ENCODE data around the gene HOXA6. TPM values are rescaled to one million over a fixed set of nuclear protein-coding genes. Genes with fewer than 3 reads are reported as not detected.

HOXA6 gene
- total and polyA plus RNA-seq, 2 experiments from 2014 or later: not detected

DNA sequence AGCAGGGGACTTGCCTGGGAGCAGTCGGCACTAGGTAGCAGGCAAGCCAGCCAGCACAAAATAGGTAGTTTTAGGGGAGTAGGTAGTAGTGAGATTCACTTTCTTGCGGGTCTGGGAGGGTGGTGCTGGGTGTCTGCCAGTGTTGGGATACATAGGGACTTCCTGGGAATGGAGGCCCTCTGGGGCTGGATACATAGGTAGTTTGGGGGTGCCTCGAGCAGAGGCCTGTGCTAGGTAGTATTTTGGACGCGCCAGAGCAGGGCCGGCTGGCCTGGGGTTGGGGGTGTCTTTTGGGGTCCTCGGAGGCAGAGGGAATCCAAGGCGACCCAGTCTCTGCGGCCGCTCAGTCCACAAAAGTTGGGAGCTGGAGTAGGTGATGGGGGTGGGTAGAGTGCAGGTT, 6.8 kb upstream of the HOXA6 start:
- Histone ChIP-seq H3K4me2 (no peak overlapping the region), H4K20me1 (replicated peaks; ENCODE audit: insufficient read depth) (peaks cover 52% of the 10 kb centered on the region), H3K36me3 (ENCODE audit: insufficient read depth) (no peaks in the 10 kb centered on the region), H3K9me2 (ENCODE audit: insufficient read depth) (no peaks in the 10 kb centered on the region), H3K27ac (ENCODE audit: low read depth) (no peak overlapping the region), H3K79me2 (replicated peaks; ENCODE audit: insufficient read depth) (no peaks in the 10 kb centered on the region), H2AFZ (no peak overlapping the region), H3K4me3 (no peak overlapping the region), H3K27me3 (ENCODE audit: insufficient read depth) (peaks cover 100% of the 10 kb centered on the region), H3F3A (replicated peaks; ENCODE audit: low read depth) (peaks cover 29% of the 10 kb centered on the region), H3K4me1 (ENCODE audit: insufficient read depth) (peaks cover 8% of the 10 kb centered on the region; the same call in 1 of the 2 replicates)
- TF ChIP-seq ZNF331 (CRISPR knock-in tag; IDR thresholded peaks at IDR 0.05; ENCODE audit: low read depth): no peak
- TF ChIP-seq, protein P1, sequence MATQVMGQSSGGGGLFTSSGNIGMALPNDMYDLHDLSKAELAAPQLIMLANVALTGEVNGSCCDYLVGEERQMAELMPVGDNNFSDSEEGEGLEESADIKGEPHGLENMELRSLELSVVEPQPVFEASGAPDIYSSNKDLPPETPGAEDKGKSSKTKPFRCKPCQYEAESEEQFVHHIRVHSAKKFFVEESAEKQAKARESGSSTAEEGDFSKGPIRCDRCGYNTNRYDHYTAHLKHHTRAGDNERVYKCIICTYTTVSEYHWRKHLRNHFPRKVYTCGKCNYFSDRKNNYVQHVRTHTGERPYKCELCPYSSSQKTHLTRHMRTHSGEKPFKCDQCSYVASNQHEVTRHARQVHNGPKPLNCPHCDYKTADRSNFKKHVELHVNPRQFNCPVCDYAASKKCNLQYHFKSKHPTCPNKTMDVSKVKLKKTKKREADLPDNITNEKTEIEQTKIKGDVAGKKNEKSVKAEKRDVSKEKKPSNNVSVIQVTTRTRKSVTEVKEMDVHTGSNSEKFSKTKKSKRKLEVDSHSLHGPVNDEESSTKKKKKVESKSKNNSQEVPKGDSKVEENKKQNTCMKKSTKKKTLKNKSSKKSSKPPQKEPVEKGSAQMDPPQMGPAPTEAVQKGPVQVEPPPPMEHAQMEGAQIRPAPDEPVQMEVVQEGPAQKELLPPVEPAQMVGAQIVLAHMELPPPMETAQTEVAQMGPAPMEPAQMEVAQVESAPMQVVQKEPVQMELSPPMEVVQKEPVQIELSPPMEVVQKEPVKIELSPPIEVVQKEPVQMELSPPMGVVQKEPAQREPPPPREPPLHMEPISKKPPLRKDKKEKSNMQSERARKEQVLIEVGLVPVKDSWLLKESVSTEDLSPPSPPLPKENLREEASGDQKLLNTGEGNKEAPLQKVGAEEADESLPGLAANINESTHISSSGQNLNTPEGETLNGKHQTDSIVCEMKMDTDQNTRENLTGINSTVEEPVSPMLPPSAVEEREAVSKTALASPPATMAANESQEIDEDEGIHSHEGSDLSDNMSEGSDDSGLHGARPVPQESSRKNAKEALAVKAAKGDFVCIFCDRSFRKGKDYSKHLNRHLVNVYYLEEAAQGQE (IDR thresholded peaks at IDR 0.05; ENCODE audit: unreplicated experiment): no peak
- no peak for TF ChIP-seq JUNB (IDR thresholded peaks at IDR 0.05; ENCODE audit: unreplicated experiment)
- TF ChIP-seq, protein P2, sequence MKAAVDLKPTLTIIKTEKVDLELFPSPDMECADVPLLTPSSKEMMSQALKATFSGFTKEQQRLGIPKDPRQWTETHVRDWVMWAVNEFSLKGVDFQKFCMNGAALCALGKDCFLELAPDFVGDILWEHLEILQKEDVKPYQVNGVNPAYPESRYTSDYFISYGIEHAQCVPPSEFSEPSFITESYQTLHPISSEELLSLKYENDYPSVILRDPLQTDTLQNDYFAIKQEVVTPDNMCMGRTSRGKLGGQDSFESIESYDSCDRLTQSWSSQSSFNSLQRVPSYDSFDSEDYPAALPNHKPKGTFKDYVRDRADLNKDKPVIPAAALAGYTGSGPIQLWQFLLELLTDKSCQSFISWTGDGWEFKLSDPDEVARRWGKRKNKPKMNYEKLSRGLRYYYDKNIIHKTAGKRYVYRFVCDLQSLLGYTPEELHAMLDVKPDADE (IDR thresholded peaks at IDR 0.05): no peak
- TF ChIP-seq, protein P3, sequence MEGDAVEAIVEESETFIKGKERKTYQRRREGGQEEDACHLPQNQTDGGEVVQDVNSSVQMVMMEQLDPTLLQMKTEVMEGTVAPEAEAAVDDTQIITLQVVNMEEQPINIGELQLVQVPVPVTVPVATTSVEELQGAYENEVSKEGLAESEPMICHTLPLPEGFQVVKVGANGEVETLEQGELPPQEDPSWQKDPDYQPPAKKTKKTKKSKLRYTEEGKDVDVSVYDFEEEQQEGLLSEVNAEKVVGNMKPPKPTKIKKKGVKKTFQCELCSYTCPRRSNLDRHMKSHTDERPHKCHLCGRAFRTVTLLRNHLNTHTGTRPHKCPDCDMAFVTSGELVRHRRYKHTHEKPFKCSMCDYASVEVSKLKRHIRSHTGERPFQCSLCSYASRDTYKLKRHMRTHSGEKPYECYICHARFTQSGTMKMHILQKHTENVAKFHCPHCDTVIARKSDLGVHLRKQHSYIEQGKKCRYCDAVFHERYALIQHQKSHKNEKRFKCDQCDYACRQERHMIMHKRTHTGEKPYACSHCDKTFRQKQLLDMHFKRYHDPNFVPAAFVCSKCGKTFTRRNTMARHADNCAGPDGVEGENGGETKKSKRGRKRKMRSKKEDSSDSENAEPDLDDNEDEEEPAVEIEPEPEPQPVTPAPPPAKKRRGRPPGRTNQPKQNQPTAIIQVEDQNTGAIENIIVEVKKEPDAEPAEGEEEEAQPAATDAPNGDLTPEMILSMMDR (conservative IDR thresholded peaks at IDR 0.05; ENCODE audit: low read depth in 2 of 2): no peak
- TF ChIP-seq ZNF114 (CRISPR knock-in tag; IDR thresholded peaks at IDR 0.05): no peak
- no peak for TF ChIP-seq NANOG (IDR thresholded peaks at IDR 0.05; ENCODE audit: borderline replicate concordance)
- no peak for TF ChIP-seq EZH2phosphoT487 (IDR thresholded peaks at IDR 0.05; ENCODE audit: unreplicated experiment)
- TF ChIP-seq CREB1 (CRISPR knock-in tag; IDR thresholded peaks at IDR 0.05; ENCODE audit: low read depth): no peak
- no peak for TF ChIP-seq POLR2AphosphoS5 (IDR thresholded peaks at IDR 0.05; ENCODE audit: low read depth)
- TF ChIP-seq EZH2 (IDR thresholded peaks at IDR 0.05; ENCODE audit: low read depth, unreplicated experiment): no peak
- TF ChIP-seq, protein P4, sequence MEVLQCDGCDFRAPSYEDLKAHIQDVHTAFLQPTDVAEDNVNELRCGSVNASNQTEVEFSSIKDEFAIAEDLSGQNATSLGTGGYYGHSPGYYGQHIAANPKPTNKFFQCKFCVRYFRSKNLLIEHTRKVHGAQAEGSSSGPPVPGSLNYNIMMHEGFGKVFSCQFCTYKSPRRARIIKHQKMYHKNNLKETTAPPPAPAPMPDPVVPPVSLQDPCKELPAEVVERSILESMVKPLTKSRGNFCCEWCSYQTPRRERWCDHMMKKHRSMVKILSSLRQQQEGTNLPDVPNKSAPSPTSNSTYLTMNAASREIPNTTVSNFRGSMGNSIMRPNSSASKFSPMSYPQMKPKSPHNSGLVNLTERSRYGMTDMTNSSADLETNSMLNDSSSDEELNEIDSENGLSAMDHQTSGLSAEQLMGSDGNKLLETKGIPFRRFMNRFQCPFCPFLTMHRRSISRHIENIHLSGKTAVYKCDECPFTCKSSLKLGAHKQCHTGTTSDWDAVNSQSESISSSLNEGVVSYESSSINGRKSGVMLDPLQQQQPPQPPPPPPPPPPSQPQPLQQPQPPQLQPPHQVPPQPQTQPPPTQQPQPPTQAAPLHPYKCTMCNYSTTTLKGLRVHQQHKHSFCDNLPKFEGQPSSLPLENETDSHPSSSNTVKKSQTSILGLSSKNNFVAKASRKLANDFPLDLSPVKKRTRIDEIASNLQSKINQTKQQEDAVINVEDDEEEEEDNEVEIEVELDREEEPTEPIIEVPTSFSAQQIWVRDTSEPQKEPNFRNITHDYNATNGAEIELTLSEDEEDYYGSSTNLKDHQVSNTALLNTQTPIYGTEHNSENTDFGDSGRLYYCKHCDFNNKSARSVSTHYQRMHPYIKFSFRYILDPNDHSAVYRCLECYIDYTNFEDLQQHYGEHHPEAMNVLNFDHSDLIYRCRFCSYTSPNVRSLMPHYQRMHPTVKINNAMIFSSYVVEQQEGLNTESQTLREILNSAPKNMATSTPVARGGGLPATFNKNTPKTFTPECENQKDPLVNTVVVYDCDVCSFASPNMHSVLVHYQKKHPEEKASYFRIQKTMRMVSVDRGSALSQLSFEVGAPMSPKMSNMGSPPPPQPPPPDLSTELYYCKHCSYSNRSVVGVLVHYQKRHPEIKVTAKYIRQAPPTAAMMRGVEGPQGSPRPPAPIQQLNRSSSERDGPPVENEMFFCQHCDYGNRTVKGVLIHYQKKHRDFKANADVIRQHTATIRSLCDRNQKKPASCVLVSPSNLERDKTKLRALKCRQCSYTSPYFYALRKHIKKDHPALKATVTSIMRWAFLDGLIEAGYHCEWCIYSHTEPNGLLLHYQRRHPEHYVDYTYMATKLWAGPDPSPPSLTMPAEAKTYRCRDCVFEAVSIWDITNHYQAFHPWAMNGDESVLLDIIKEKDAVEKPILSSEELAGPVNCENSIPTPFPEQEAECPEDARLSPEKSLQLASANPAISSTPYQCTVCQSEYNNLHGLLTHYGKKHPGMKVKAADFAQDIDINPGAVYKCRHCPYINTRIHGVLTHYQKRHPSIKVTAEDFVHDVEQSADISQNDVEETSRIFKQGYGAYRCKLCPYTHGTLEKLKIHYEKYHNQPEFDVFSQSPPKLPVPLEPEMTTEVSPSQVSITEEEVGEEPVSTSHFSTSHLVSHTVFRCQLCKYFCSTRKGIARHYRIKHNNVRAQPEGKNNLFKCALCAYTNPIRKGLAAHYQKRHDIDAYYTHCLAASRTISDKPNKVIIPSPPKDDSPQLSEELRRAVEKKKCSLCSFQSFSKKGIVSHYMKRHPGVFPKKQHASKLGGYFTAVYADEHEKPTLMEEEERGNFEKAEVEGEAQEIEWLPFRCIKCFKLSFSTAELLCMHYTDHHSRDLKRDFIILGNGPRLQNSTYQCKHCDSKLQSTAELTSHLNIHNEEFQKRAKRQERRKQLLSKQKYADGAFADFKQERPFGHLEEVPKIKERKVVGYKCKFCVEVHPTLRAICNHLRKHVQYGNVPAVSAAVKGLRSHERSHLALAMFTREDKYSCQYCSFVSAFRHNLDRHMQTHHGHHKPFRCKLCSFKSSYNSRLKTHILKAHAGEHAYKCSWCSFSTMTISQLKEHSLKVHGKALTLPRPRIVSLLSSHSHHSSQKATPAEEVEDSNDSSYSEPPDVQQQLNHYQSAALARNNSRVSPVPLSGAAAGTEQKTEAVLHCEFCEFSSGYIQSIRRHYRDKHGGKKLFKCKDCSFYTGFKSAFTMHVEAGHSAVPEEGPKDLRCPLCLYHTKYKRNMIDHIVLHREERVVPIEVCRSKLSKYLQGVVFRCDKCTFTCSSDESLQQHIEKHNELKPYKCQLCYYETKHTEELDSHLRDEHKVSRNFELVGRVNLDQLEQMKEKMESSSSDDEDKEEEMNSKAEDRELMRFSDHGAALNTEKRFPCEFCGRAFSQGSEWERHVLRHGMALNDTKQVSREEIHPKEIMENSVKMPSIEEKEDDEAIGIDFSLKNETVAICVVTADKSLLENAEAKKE (CRISPR knock-in tag; IDR thresholded peaks at IDR 0.05): no peak
- H3K27ac Mint-ChIP-seq: no peak overlapping the region
- H3K9me3 Mint-ChIP-seq: peaks cover 12% of the 10 kb centered on the region; the same call in 2 of the 3 replicates
- ATAC-seq (no peak), DNase-seq (ENCODE audit: low spot score) (no peak)
- H3K4me3 Mint-ChIP-seq: no peak overlapping the region
- peaks cover 100% of the 10 kb centered on the region for H3K27me3 Mint-ChIP-seq (ENCODE audit: insufficient read depth, low read depth, poor library complexity)
- H3K36me3 Mint-ChIP-seq (ENCODE audit: low read depth): no peaks in the 10 kb centered on the region; the same call in 2 of the 3 replicates
- H3K4me1 Mint-ChIP-seq: peaks cover 21% of the 10 kb centered on the region

Measured in GM23338 (cell line).